Stimulated activated CD4-positive, alpha-beta T cell treated with anti-CD3 and anti-CD28 coated beads, Interleukin-2, amount 100 ng/mL, for 4 hours (primary cell): ENCODE measurements around the gene SART1.

ENCODE experiments used
- DNase-seq: peaks from one replicate; pipeline ENCODE4 v3.0.0-alpha.2; 2020; ENCODE audit warnings: low read depth

SART1 gene

GRCh38 chr11:65961267-65962140, at the start of gene SART1:
TSS of gene SART1 (plus strand) at chr11:65961734. CDS start at chr11:65961781, 47 bp downstream.
- DNase-seq, result peak; percentile 94

GRCh38 chr11:65912845-65913244, 48.7 kb upstream of the SART1 start:
- no peak for DNase-seq

- DNase-seq, result no peak
Observed at GRCh38 chr11:65915101-65915820, 46.3 kb upstream of the SART1 start.

- no peak for DNase-seq
Observed at GRCh38 chr11:65915821-65916251, 45.7 kb upstream of the SART1 start.

- DNase-seq, result no peak
Observed at GRCh38 chr11:65916391-65916790, 45.1 kb upstream of the SART1 start.

GRCh38 chr11:65917077-65917433, 44.5 kb upstream of the SART1 start:
- DNase-seq, result no peak

GRCh38 chr11:65917434-65918210, 43.9 kb upstream of the SART1 start:
- no peak for DNase-seq

GRCh38 chr11:65918211-65919140, 43.1 kb upstream of the SART1 start, which contains the start of gene C11orf68:
TSS of gene C11orf68 (minus strand) at chr11:65919062. CDS start at chr11:65919031, 31 bp downstream.
- no peak for DNase-seq

- peak; percentile 98 for DNase-seq
Observed at GRCh38 chr11:65919141-65919572, 42.4 kb upstream of the SART1 start, which contains the start of gene DRAP1. TSS of gene DRAP1 (plus strand) at chr11:65919426. CDS start at chr11:65919502, 76 bp downstream.

- peak; percentile 49 for DNase-seq
Observed at GRCh38 chr11:65919573-65920371, 41.8 kb upstream of the SART1 start.

- no peak for DNase-seq
Observed at GRCh38 chr11:65920372-65920802, 41.1 kb upstream of the SART1 start.

GRCh38 chr11:65921033-65921555, 40.4 kb upstream of the SART1 start:
- DNase-seq, result no peak

- DNase-seq, result no peak
Observed at GRCh38 chr11:65921876-65922275, 39.7 kb upstream of the SART1 start.

- no peak for DNase-seq
Observed at GRCh38 chr11:65922565-65922964, 39.0 kb upstream of the SART1 start.

- no peak for DNase-seq
Observed at GRCh38 chr11:65925397-65925796, 36.1 kb upstream of the SART1 start.

- peak; percentile 76 for DNase-seq
Observed at GRCh38 chr11:65927904-65928397, 33.6 kb upstream of the SART1 start.

- no peak for DNase-seq
Observed at GRCh38 chr11:65928667-65929066, 32.9 kb upstream of the SART1 start.

- no peak for DNase-seq
Observed at GRCh38 chr11:65931773-65932557, 29.6 kb upstream of the SART1 start.

- no peak for DNase-seq
Observed at GRCh38 chr11:65932558-65932919, 29.0 kb upstream of the SART1 start.
